K562 (cell line): ENCODE measurements around the gene PEAR1.

ENCODE experiments used
- BHLHE40 ChIP-seq: IDR thresholded peaks from 2 replicates; pipeline ENCODE4 v1.6.1; 2011; ENCODE audit warnings: low read length, improper control_type of control experiment
- NFXL1 ChIP-seq: fragments of 450-650 bp; formaldehyde crosslinking; IDR thresholded peaks from 2 replicates; pipeline ENCODE4 v1.4.0; 2021; ENCODE audit warnings: mild to moderate bottlenecking
- SAFB2 ChIP-seq: fragments of 200-400 bp; formaldehyde crosslinking; IDR thresholded peaks from 2 replicates; pipeline ENCODE4 v1.6.1; 2018; ENCODE audit warnings: borderline replicate concordance, low read length, low read depth, moderate library complexity; ENCODE audit not compliant: severe bottlenecking
- SIRT6 ChIP-seq: IDR thresholded peaks from one replicate; pipeline ENCODE4 v1.6.1; 2012; ENCODE audit warnings: low read depth, mild to moderate bottlenecking, control low read depth, inconsistent platforms, low read length, moderate library complexity
- TAF1 ChIP-seq: IDR thresholded peaks from 2 replicates; pipeline ENCODE4 v1.6.1; 2011; ENCODE audit warnings: mild to moderate bottlenecking, low read length, moderate library complexity; ENCODE audit not compliant: insufficient read depth, control insufficient read depth, severe bottlenecking; ENCODE audit errors: extremely low read depth

GRCh38 chr1:156862997-156863599 is 30.4 kb upstream of the PEAR1 start:
- TF ChIP-seq TAF1 (no peak), BHLHE40 (no peak), SIRT6 (no peak), SAFB2 (no peak), NFXL1 (no peak)
